IMR-90 (cell line): ENCODE data around the gene CLK2. TPM values are rescaled to one million over a fixed set of nuclear protein-coding genes. Genes with fewer than 3 reads are reported as not detected.

Experiments
- ATAC-seq: fragments of 200-7000 bp; cut with Tn5 transposase; 2 replicates; pipeline ENCODE4 v1.9.1; 2020; ENCODE audit warnings: low read depth, mild to moderate bottlenecking, moderate library complexity
- BruUV-seq: library from RNA; stranded (reverse); fragments of 400-500 nt; replicated peaks from 2 replicates; lab custom pipeline; 2021; lab: Mats Ljungman, UMichigan
- CTCF ChIA-PET: fragments of 300-600 bp; formaldehyde crosslinking; extraction: SDS; loops from one replicate; lab custom pipeline; 2021; ENCODE audit warnings: antibody characterized with exemption; lab: Yijun Ruan, JAX
- POLR2A ChIA-PET: fragments of 300-600 bp; sonication (Branson Sonifier 250); formaldehyde crosslinking; loops from one replicate; lab custom pipeline; 2022; ENCODE audit warnings: antibody characterized with exemption; ENCODE audit not compliant: unreplicated experiment; lab: Charles Lee
- DNase-seq: peaks from one replicate; pipeline ENCODE4 v3.0.0; 2013
- H2AFZ ChIP-seq: replicated peaks from 2 replicates; pipeline ENCODE3; 2013; ENCODE audit warnings: low read length, mild to moderate bottlenecking; ENCODE audit not compliant: poor library complexity
- H2AK5ac ChIP-seq: 2 replicates; pipeline ENCODE4 v1.6.1; 2013; ENCODE audit warnings: low read depth, low read length, inconsistent platforms
- H2AK9ac ChIP-seq: replicated peaks from 2 replicates; pipeline ENCODE3; 2013; ENCODE audit warnings: mild to moderate bottlenecking, low read depth, low read length, moderate library complexity; ENCODE audit not compliant: poor library complexity
- H2BK120ac ChIP-seq: 2 replicates; pipeline ENCODE4 v1.6.1; 2013; ENCODE audit warnings: low read depth, low read length, inconsistent platforms
- H2BK15ac ChIP-seq: 3 replicates; pipeline ENCODE4 v1.6.1; 2013; ENCODE audit warnings: low read depth, low read length, inconsistent platforms
- H2BK20ac ChIP-seq: 2 replicates; pipeline ENCODE4 v1.6.1; 2013; ENCODE audit warnings: low read depth, mild to moderate bottlenecking, inconsistent platforms, low read length, moderate library complexity
- H2BK5ac ChIP-seq: 2 replicates; pipeline ENCODE4 v1.6.1; 2013; ENCODE audit warnings: mild to moderate bottlenecking, low read depth, low read length, inconsistent platforms; ENCODE audit not compliant: poor library complexity, severe bottlenecking
- H3K14ac ChIP-seq: replicated peaks from 2 replicates; pipeline ENCODE4 v1.6.1; 2013; ENCODE audit warnings: low read depth, low read length, inconsistent platforms
- H3K18ac ChIP-seq: 2 replicates; pipeline ENCODE4 v1.6.1; 2013; ENCODE audit warnings: low read depth, low read length, control low read depth
- H3K23ac ChIP-seq: 2 replicates; pipeline ENCODE4 v1.6.1; 2013; ENCODE audit warnings: low read depth, low read length, inconsistent platforms
- H3K27ac ChIP-seq: 2 replicates; pipeline ENCODE4 v1.5.1; 2013; ENCODE audit warnings: mild to moderate bottlenecking, control low read depth, low read length; ENCODE audit not compliant: insufficient read depth
- H3K27me3 ChIP-seq: 2 replicates; pipeline ENCODE4 v1.6.1; 2013; ENCODE audit warnings: low read length; ENCODE audit not compliant: control insufficient read depth, insufficient read depth
- H3K36me3 ChIP-seq: 2 replicates; pipeline ENCODE4 v1.6.1; 2013; ENCODE audit warnings: low read length, mixed read lengths; ENCODE audit not compliant: control insufficient read depth, insufficient read depth
- H3K4ac ChIP-seq: 2 replicates; pipeline ENCODE4 v1.6.1; 2013; ENCODE audit warnings: low read depth, low read length, inconsistent platforms
- H3K4me1 ChIP-seq: 2 replicates; pipeline ENCODE4 v1.6.1; 2013; ENCODE audit warnings: low read length, mixed read lengths; ENCODE audit not compliant: control insufficient read depth, insufficient read depth
- H3K4me2 ChIP-seq: 2 replicates; pipeline ENCODE4 v1.6.1; 2013; ENCODE audit warnings: low read depth, mild to moderate bottlenecking, control low read depth, low read length, moderate library complexity
- H3K4me3 ChIP-seq: 2 replicates; pipeline ENCODE4 v1.5.1; 2013; ENCODE audit warnings: low read depth, mild to moderate bottlenecking, control low read depth, low read length, moderate library complexity; ENCODE audit not compliant: insufficient read depth
- H3K56ac ChIP-seq: 2 replicates; pipeline ENCODE4 v1.6.1; 2013; ENCODE audit warnings: low read length, inconsistent platforms; ENCODE audit not compliant: insufficient read depth; ENCODE audit errors: extremely low read depth
- H3K79me1 ChIP-seq, 2 experiments: 2 replicates each; pipeline ENCODE4 v1.6.1; 2013; ENCODE audit warnings: low read length in 2 of 2, inconsistent platforms in 1 of 2, low read depth in 1 of 2
- H3K9ac ChIP-seq: 2 replicates; pipeline ENCODE4 v1.6.1; 2013; ENCODE audit warnings: low read depth, low read length, control low read depth
- H3K9me1 ChIP-seq: 2 replicates; pipeline ENCODE4 v1.6.1; 2013; ENCODE audit warnings: low read length, inconsistent platforms; ENCODE audit not compliant: insufficient read depth
- H3K9me3 ChIP-seq: 2 replicates; pipeline ENCODE4 v1.6.1; 2013; ENCODE audit warnings: low read length; ENCODE audit not compliant: control insufficient read depth, insufficient read depth
- H4K20me1 ChIP-seq: 2 replicates; pipeline ENCODE4 v1.6.1; 2013; ENCODE audit warnings: low read length, inconsistent platforms; ENCODE audit not compliant: insufficient read depth
- H4K5ac ChIP-seq: 2 replicates; pipeline ENCODE4 v1.6.1; 2013; ENCODE audit warnings: mild to moderate bottlenecking, low read depth, low read length, control low read depth
- H4K8ac ChIP-seq, 2 experiments: 2 replicates each; pipeline ENCODE4 v1.6.1; 2013; ENCODE audit warnings: low read depth in 2 of 2, low read length in 2 of 2, control low read depth in 1 of 2, inconsistent platforms in 1 of 2
- H4K91ac ChIP-seq: 2 replicates; pipeline ENCODE4 v1.6.1; 2013; ENCODE audit warnings: low read depth, low read length, inconsistent platforms; ENCODE audit not compliant: insufficient read depth
- CHD1 ChIP-seq: IDR thresholded peaks from 2 replicates; pipeline ENCODE4 v1.6.1; 2012; ENCODE audit warnings: low read depth, low read length, improper control_type of control experiment
- FOS ChIP-seq: fragments of 150-350 bp; IDR thresholded peaks from 2 replicates; pipeline ENCODE4 v1.6.1; 2016; ENCODE audit warnings: low read depth, low read length
- MAZ ChIP-seq: IDR thresholded peaks from 2 replicates; pipeline ENCODE4 v1.6.1; 2012; ENCODE audit warnings: low read depth, mild to moderate bottlenecking, low read length, improper control_type of control experiment, moderate library complexity, borderline replicate concordance
- MXI1 ChIP-seq: IDR thresholded peaks from 2 replicates; pipeline ENCODE4 v1.6.1; 2012; ENCODE audit warnings: low read depth, mild to moderate bottlenecking, low read length, moderate library complexity, borderline replicate concordance
- WGBS, 2 experiments: methylation state at CpG; one replicate each; pipeline versions ENCODE4 v1.1.5 to v1.1.7; 2013; ENCODE audit warnings: missing lambda C conversion rate in 2 of 2; ENCODE audit not compliant: insufficient read length in 1 of 2; ENCODE audit errors: extremely low coverage in 2 of 2; 5-methylcytosine and 5-hydroxymethylcytosine counted together
- dilution Hi-C: fragments of 300-500 bp; cut with HindIII; formaldehyde crosslinking; loops from one replicate; pipeline ENCODE4 v1.14.3; 2018; ENCODE audit warnings: low sequenced_read_pairs; ENCODE audit not compliant: unreplicated experiment
- in situ Hi-C: fragments of 300-500 bp; cut with MboI; formaldehyde crosslinking; loops from 3 replicates; pipeline ENCODE4 v1.14.3; 2019; ENCODE audit warnings: low sequenced_read_pairs, inconsistent platforms, mixed read lengths
- intact Hi-C: fragments of 100-400 bp; cut with micrococcal nuclease; formaldehyde crosslinking; loops from 2 replicates; pipeline ENCODE4 v1.10.0; 2022
- polyA plus RNA-seq, 3 experiments: library from polyadenylated mRNA; depleted of rRNA; stranded (reverse); fragments of >200 nt; gene quantifications; 2 replicates each; pipeline ENCODE4 v1.2.3, GENCODE V29; 2012; ENCODE audit warnings: low replicate concordance in 1 of 3
- total RNA-seq: library from RNA; depleted of rRNA; stranded (reverse); fragments of >200 nt; gene quantifications from 2 replicates; pipeline ENCODE4 v1.2.3, GENCODE V29; 2012
- TF ChIP-seq, protein P1 (sequence below): fragments of 150-350 bp; IDR thresholded peaks from 2 replicates; pipeline ENCODE4 v1.6.1; 2017; ENCODE audit warnings: mild to moderate bottlenecking, antibody characterized with exemption, low read length, low read depth
- TF ChIP-seq, protein P2 (sequence below): conservative IDR thresholded peaks from 2 replicates; pipeline ENCODE4 v1.5.1; 2012; ENCODE audit warnings: mild to moderate bottlenecking, low read depth, low read length, improper control_type of control experiment
- TF ChIP-seq, protein P3 (sequence below): fragments of 150-350 bp; IDR thresholded peaks from 2 replicates; pipeline ENCODE4 v1.6.1; 2016; ENCODE audit warnings: low read depth, mild to moderate bottlenecking, low read length, moderate library complexity, borderline replicate concordance

CLK2 gene
- total and polyA plus RNA-seq, 2 of the 4 experiments (the other 2 are of a cell fraction), result 19.7 to 61.2 TPM

DNA sequence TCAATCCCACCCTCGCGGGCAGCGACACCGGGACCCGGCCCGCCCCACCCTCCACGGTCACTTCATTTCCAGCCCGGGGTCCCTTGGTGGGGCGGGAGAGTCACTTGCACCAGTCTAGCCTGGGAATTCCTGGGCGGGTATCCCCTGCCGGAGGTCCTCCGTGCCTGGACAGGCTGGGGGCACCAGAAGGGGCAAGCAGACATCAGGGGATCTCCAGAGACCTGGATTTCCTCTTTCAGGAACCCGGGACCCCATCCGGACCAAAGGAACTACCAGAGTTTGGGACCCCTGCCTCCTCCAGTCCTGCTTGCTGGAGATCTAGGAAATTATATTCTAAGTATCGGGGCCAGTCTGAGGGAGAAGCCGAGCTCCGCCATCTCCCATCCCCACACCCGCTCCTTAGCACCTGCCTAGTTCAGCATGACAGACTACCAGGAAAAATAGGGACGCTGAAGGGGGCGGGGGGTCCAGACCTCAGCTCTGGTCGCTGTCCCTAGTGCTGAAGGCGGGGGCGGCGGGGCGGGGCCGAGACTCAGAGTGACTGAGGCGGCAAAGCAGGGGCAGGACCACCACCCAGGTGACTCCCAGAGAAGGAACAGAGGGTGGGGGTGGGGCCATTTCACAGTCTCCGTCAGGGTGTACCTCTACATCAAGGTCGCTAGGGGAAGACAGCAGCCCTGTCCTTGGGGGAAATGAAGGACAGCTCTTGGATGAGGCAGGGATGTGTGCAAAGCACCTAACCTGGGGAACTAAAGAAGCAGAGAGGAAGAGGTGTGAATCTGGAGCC, 4.8 kb upstream of the CLK2 start:
- Histone ChIP-seq H4K5ac (no peak overlapping the region), H3K9me1 (peaks cover 5% of the 10 kb centered on the region), H3K36me3 (no peaks in the 10 kb centered on the region), H3K4me3 (peak overlapping the region; percentile 69), H3K23ac (no peak overlapping the region; the same call in 1 of the 2 replicates), H2BK5ac (no peak overlapping the region), H3K4me2 (peak overlapping the region; percentile 81), H3K18ac (no peak overlapping the region), H2BK120ac (no peak overlapping the region), H3K14ac (no peak overlapping the region), H3K4ac (no peak overlapping the region; the same call in 1 of the 2 replicates), H4K8ac (no peak overlapping the region; a peak in 1 of 4 replicates), H3K27me3 (no peaks in the 10 kb centered on the region), H2AFZ (peak overlapping the region; percentile 98), H3K9me3 (no peaks in the 10 kb centered on the region), H2AK5ac (no peak overlapping the region), H2BK15ac (no peak overlapping the region), H3K27ac (no peak overlapping the region; the same call in 1 of the 2 replicates), H3K9ac (peak overlapping the region; percentile 45), H2BK20ac (no peak overlapping the region), H3K79me1 (peaks cover 0 to 15% of the 10 kb centered on the region in 2 experiments; a peak in 2 of 4 replicates), H3K56ac (no peak overlapping the region), H4K91ac (no peak overlapping the region), H3K4me1 (peaks cover 1% of the 10 kb centered on the region), H4K20me1 (no peaks in the 10 kb centered on the region; the same call in 1 of the 2 replicates), H2AK9ac (peak overlapping the region; percentile 87)
- dilution Hi-C loops, result no loop called here
- WGBS, 2 experiments, result 17% methylated on average over 1 of the region's 29 CpGs; no CpG with 5 or more reads in 1 of the 2 experiments
- CTCF ChIA-PET, result interaction anchor here (0.5 kb wide), 1 partner anchor 344 kb away, joined by 3 read pairs; no protein-coding TSS in a partner anchor
- ATAC-seq (no peak), DNase-seq (peak; percentile 15)
- intact Hi-C loops, result loop anchor here (1.0 to 5.0 kb wide), 4 partner anchors 30 to 370 kb away; partner anchors contain the start of gene FDPS
- no TSS peak for BruUV-seq
- TF ChIP-seq, protein P1, sequence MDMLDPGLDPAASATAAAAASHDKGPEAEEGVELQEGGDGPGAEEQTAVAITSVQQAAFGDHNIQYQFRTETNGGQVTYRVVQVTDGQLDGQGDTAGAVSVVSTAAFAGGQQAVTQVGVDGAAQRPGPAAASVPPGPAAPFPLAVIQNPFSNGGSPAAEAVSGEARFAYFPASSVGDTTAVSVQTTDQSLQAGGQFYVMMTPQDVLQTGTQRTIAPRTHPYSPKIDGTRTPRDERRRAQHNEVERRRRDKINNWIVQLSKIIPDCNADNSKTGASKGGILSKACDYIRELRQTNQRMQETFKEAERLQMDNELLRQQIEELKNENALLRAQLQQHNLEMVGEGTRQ, result no peak
- TF ChIP-seq, protein P2, sequence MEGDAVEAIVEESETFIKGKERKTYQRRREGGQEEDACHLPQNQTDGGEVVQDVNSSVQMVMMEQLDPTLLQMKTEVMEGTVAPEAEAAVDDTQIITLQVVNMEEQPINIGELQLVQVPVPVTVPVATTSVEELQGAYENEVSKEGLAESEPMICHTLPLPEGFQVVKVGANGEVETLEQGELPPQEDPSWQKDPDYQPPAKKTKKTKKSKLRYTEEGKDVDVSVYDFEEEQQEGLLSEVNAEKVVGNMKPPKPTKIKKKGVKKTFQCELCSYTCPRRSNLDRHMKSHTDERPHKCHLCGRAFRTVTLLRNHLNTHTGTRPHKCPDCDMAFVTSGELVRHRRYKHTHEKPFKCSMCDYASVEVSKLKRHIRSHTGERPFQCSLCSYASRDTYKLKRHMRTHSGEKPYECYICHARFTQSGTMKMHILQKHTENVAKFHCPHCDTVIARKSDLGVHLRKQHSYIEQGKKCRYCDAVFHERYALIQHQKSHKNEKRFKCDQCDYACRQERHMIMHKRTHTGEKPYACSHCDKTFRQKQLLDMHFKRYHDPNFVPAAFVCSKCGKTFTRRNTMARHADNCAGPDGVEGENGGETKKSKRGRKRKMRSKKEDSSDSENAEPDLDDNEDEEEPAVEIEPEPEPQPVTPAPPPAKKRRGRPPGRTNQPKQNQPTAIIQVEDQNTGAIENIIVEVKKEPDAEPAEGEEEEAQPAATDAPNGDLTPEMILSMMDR, result 0 out of 2 replicates have a peak, but pooled peaks have one; percentile 14
- TF ChIP-seq, protein P3, sequence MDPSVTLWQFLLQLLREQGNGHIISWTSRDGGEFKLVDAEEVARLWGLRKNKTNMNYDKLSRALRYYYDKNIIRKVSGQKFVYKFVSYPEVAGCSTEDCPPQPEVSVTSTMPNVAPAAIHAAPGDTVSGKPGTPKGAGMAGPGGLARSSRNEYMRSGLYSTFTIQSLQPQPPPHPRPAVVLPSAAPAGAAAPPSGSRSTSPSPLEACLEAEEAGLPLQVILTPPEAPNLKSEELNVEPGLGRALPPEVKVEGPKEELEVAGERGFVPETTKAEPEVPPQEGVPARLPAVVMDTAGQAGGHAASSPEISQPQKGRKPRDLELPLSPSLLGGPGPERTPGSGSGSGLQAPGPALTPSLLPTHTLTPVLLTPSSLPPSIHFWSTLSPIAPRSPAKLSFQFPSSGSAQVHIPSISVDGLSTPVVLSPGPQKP, result no peak
- TF ChIP-seq CHD1 (no peak), MXI1 (0 out of 2 replicates have a peak, but pooled peaks have one; percentile 59), MAZ (peak; percentile 54; the same call in 1 of the 2 replicates), FOS (no peak)
- POLR2A ChIA-PET, result no interaction called here
- in situ Hi-C loops, result loop anchor here (5.0 kb wide), 1 partner anchor 39 kb away; no protein-coding TSS in a partner anchor
